Trophoblast cell (in vitro differentiated cells and primary cell): Measurements from ENCODE around the gene ELF3.
"Not testable (repeated sequence)": the region's sequence is repeated elsewhere in the genome, so short reads cannot be mapped to it uniquely, and the experiment has no call there.

Source experiments
- DNase-seq, 2 donors: peaks; one replicate each; pipeline ENCODE4 v3.0.0-alpha.2; 2016
- H2AFZ ChIP-seq: 2 replicates; pipeline ENCODE4 v1.6.1; 2013; ENCODE audit warnings: low read length, moderate library complexity, mild to moderate bottlenecking; ENCODE audit not compliant: insufficient read depth, poor library complexity
- H2AK5ac ChIP-seq: 2 replicates; pipeline ENCODE4 v1.6.1; 2013; ENCODE audit warnings: mild to moderate bottlenecking, low read length
- H2BK120ac ChIP-seq: 2 replicates; pipeline ENCODE4 v1.6.1; 2013; ENCODE audit warnings: low read length, mild to moderate bottlenecking, moderate library complexity; ENCODE audit not compliant: insufficient read depth, poor library complexity
- H2BK12ac ChIP-seq: 2 replicates; pipeline ENCODE4 v1.6.1; 2013; ENCODE audit warnings: mild to moderate bottlenecking, low read length, moderate library complexity
- H2BK5ac ChIP-seq: 2 replicates; pipeline ENCODE4 v1.6.1; 2013; ENCODE audit warnings: low read length, low read depth, moderate library complexity, mild to moderate bottlenecking; ENCODE audit not compliant: poor library complexity
- H3K14ac ChIP-seq: 2 replicates; pipeline ENCODE4 v1.6.1; 2013; ENCODE audit warnings: mild to moderate bottlenecking, low read length
- H3K18ac ChIP-seq: 2 replicates; pipeline ENCODE4 v1.6.1; 2013; ENCODE audit warnings: mild to moderate bottlenecking, low read length
- H3K23ac ChIP-seq: 2 replicates; pipeline ENCODE4 v1.6.1; 2013; ENCODE audit warnings: low read length
- H3K27ac ChIP-seq: 2 replicates; pipeline ENCODE4 v1.5.1; 2013; ENCODE audit warnings: low read depth, mild to moderate bottlenecking, inconsistent platforms, low read length, moderate library complexity
- H3K27me3 ChIP-seq: 2 replicates; pipeline ENCODE4 v1.6.1; 2013; ENCODE audit warnings: inconsistent platforms, mild to moderate bottlenecking, low read length, moderate library complexity; ENCODE audit not compliant: insufficient read depth
- H3K36me3 ChIP-seq, 2 experiments: 1 replicate in 1 of 2; 2 replicates in 1 of 2; pipeline ENCODE4 v1.6.1; 2013; ENCODE audit warnings: low read length in 2 of 2, mild to moderate bottlenecking in 2 of 2, moderate library complexity in 1 of 2; ENCODE audit not compliant: insufficient read depth in 2 of 2, control insufficient read depth in 1 of 2
- H3K4ac ChIP-seq: 2 replicates; pipeline ENCODE4 v1.6.1; 2013; ENCODE audit warnings: low read depth, mild to moderate bottlenecking, low read length, moderate library complexity
- H3K4me1 ChIP-seq, 2 experiments: 1 replicate in 1 of 2; 2 replicates in 1 of 2; pipeline ENCODE4 v1.6.1; 2013; ENCODE audit warnings: low read length in 2 of 2, mild to moderate bottlenecking in 2 of 2, moderate library complexity in 1 of 2; ENCODE audit not compliant: insufficient read depth in 2 of 2, control insufficient read depth in 1 of 2
- H3K4me2 ChIP-seq: 2 replicates; pipeline ENCODE4 v1.6.1; 2013; ENCODE audit warnings: inconsistent platforms, mild to moderate bottlenecking, low read length, moderate library complexity
- H3K4me3 ChIP-seq: 2 replicates; pipeline ENCODE4 v1.5.1; 2013; ENCODE audit warnings: mild to moderate bottlenecking, low read depth, low read length, inconsistent platforms
- H3K79me1 ChIP-seq: one replicate; pipeline ENCODE4 v1.6.1; 2013; ENCODE audit warnings: low read length
- H3K79me2 ChIP-seq: 2 replicates; pipeline ENCODE4 v1.6.1; 2013; ENCODE audit warnings: low read length, mild to moderate bottlenecking; ENCODE audit not compliant: control insufficient read depth, insufficient read depth, poor library complexity
- H3K9ac ChIP-seq: 2 replicates; pipeline ENCODE4 v1.6.1; 2013; ENCODE audit warnings: mild to moderate bottlenecking, low read length
- H3K9me3 ChIP-seq: 2 replicates; pipeline ENCODE4 v1.6.1; 2013; ENCODE audit warnings: low read depth, mild to moderate bottlenecking, control low read depth, inconsistent platforms, low read length; ENCODE audit not compliant: insufficient read depth
- H4K12ac ChIP-seq: 2 replicates; pipeline ENCODE4 v1.6.1; 2013; ENCODE audit warnings: low read depth, mild to moderate bottlenecking, low read length, moderate library complexity
- H4K8ac ChIP-seq: 2 replicates; pipeline ENCODE4 v1.6.1; 2013; ENCODE audit warnings: low read depth, mild to moderate bottlenecking, low read length, moderate library complexity
- H4K91ac ChIP-seq: one replicate; pipeline ENCODE4 v1.6.1; 2013; ENCODE audit warnings: low read depth, mild to moderate bottlenecking, low read length, moderate library complexity
- WGBS: extraction: QIAGEN DNeasy Blood & Tissue Kit; methylation state at CpG from one replicate; pipeline ENCODE4 v1.1.7; 2013; ENCODE audit warnings: missing lambda C conversion rate; ENCODE audit not compliant: insufficient read length, insufficient coverage; ENCODE audit errors: extremely low coverage; 5-methylcytosine and 5-hydroxymethylcytosine counted together

ELF3 gene

GRCh38 chr1:202056644-202057334 is 46.4 kb downstream of the ELF3 start:
- peak overlapping the region; percentile 31 for H4K12ac ChIP-seq

DNA sequence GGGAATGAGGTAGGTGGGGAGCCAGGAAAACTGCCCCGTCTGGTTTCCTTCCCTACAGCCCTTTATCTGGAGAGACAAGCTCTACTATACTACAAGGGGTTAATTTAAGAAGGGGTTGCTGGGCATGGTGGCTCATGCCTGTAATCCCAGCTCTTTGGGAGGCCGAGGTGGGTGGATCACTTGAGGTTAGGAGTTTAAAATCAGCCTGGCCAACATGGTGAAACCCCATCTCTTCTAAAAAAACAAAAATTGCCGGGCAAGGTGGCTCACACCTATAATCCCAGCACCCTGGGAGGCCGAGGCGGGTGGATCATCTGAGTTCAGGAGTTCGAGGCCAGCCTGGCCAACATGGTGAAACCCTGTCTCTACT is 46.9 kb downstream of the ELF3 start:
- WGBS = no CpG with 5 or more reads among the region's 6 CpGs
- H3K23ac ChIP-seq, H2AFZ ChIP-seq, H4K12ac ChIP-seq, H3K27me3 ChIP-seq, H3K4me2 ChIP-seq, H3K79me2 ChIP-seq, DNase-seq, H4K8ac ChIP-seq, H2BK5ac ChIP-seq, H3K9me3 ChIP-seq, H3K79me1 ChIP-seq, H4K91ac ChIP-seq, H3K4me3 ChIP-seq, H3K27ac ChIP-seq, H3K36me3 ChIP-seq, H3K18ac ChIP-seq, H3K14ac ChIP-seq, H2AK5ac ChIP-seq, H2BK12ac ChIP-seq, H3K9ac ChIP-seq, H2BK120ac ChIP-seq, H3K4ac ChIP-seq: not testable (repeated sequence)
- H3K4me1 ChIP-seq = peaks cover 13 to 15% of the 10 kb centered on the region in 2 experiments

More at GRCh38 chr1:202056644-202057334, 46.4 kb downstream of the ELF3 start:
- no peak overlapping the region for H2AFZ ChIP-seq
- H4K8ac ChIP-seq = peak overlapping the region; percentile 63
- H2AK5ac ChIP-seq = peak overlapping the region; percentile 90
- H3K9me3 ChIP-seq = no peaks in the 10 kb centered on the region
- peak overlapping the region; percentile 45 for H2BK5ac ChIP-seq
- H3K36me3 ChIP-seq = no peaks in the 10 kb centered on the region
- H3K18ac ChIP-seq = peak overlapping the region; percentile 50
- peaks cover 1% of the 10 kb centered on the region for H3K79me2 ChIP-seq
- H3K9ac ChIP-seq = no peak overlapping the region
- peaks cover 13 to 15% of the 10 kb centered on the region in 2 experiments for H3K4me1 ChIP-seq
- H4K91ac ChIP-seq = peak overlapping the region; percentile 95
- peak overlapping the region; percentile 67 for H2BK12ac ChIP-seq
- peaks cover 9% of the 10 kb centered on the region for H3K79me1 ChIP-seq
- H2BK120ac ChIP-seq = peak overlapping the region; percentile 64
- H3K4me2 ChIP-seq = no peak overlapping the region
- no peak for DNase-seq
- peak overlapping the region; percentile 79 for H3K14ac ChIP-seq
- WGBS = no CpG with 5 or more reads among the region's 17 CpGs
- H3K4ac ChIP-seq = peak overlapping the region; percentile 43
- no peak overlapping the region for H3K23ac ChIP-seq
- H3K4me3 ChIP-seq = no peak overlapping the region
- H3K27me3 ChIP-seq = no peaks in the 10 kb centered on the region
- no peak overlapping the region for H3K27ac ChIP-seq

DNA sequence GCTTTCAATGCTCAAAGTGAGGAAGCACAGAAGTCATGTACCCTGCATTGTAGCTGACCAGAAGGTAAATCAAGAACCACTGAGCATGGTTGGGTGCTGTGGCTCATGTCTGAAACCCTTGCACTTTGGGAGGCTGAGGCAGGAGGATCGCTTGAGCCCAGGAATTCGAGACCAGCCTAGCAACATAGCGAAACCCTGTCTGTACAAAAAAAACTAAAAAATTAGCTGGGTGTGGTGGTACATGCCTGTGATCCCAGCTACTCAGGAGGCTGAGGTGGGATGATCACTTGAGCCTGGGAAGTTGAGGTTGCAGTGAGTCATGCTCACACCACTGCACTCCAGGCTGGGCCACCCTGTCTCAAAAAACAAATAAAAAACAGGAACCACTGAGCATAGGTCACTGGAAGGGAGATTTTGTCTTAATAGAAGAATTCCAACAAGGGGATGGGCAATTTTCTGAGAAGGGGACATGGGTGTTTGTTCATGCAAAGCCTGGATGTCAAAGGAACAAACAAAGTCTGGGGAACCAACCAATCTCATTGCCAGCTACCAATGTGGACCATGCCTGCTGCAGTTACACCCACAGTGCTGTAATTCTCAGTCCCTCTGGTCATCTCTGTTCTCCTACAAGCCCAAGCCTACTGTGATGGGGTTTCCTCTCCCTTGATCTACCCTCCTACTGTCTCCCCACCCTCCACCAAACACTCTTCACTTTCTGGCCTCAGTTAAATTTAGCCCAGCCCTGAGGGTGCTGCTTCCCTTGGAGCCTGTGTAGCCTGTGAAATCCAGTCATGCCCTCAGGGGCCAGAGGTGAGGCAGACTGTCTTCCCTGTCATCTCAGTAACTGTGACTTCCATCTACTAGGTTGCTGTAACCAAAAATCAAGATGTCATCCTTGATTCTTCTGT is 47.9 kb downstream of the ELF3 start:
- Histone ChIP-seq H3K4me1 (peaks cover 15% of the 10 kb centered on the region in 2 experiments), H2BK12ac (no peak overlapping the region), H3K27me3 (no peaks in the 10 kb centered on the region), H3K79me2 (peaks cover 1% of the 10 kb centered on the region), H3K27ac (peak overlapping the region; percentile 62), H3K4ac (no peak overlapping the region), H4K91ac (peak overlapping the region; percentile 45), H3K4me3 (no peak overlapping the region), H3K9ac (no peak overlapping the region), H4K12ac (no peak overlapping the region), H2BK5ac (no peak overlapping the region), H3K36me3 (no peaks in the 10 kb centered on the region), H3K4me2 (no peak overlapping the region), H2AK5ac (peak overlapping the region; percentile 5), H4K8ac (no peak overlapping the region), H3K18ac (no peak overlapping the region), H3K23ac (no peak overlapping the region), H3K14ac (no peak overlapping the region), H3K79me1 (peaks cover 11% of the 10 kb centered on the region), H2BK120ac (peak overlapping the region; percentile 6), H3K9me3 (no peaks in the 10 kb centered on the region), H2AFZ (no peak overlapping the region)
- DNase-seq = peak; percentile 35 to 58
- WGBS = no CpG with 5 or more reads among the region's 3 CpGs

- Histone ChIP-seq H4K91ac (no peak overlapping the region), H2BK120ac (no peak overlapping the region), H3K14ac (no peak overlapping the region), H3K23ac (no peak overlapping the region), H3K36me3 (no peaks in the 10 kb centered on the region), H2AK5ac (no peak overlapping the region), H3K18ac (no peak overlapping the region), H4K12ac (no peak overlapping the region), H3K4ac (no peak overlapping the region), H3K4me3 (no peak overlapping the region), H3K27me3 (no peaks in the 10 kb centered on the region), H3K4me2 (no peak overlapping the region), H3K27ac (no peak overlapping the region), H4K8ac (no peak overlapping the region), H3K79me2 (peaks cover 1% of the 10 kb centered on the region), H3K79me1 (peaks cover 11% of the 10 kb centered on the region), H3K9ac (no peak overlapping the region), H2AFZ (no peak overlapping the region), H2BK5ac (no peak overlapping the region), H3K4me1 (peaks cover 15% of the 10 kb centered on the region in 2 experiments), H2BK12ac (no peak overlapping the region), H3K9me3 (no peaks in the 10 kb centered on the region)
- no CpG with 5 or more reads among the region's 4 CpGs for WGBS
- no peak for DNase-seq
These were observed 50.7 kb downstream of the ELF3 start for GRCh38 chr1:202061055-202061454.
